Measurements from ENCODE around the gene LUC7L. TPM values are rescaled to one million over a fixed set of nuclear protein-coding genes. Genes with fewer than 3 reads are reported as not detected.
"Not testable (repeated sequence)": the region's sequence is repeated elsewhere in the genome, so short reads cannot be mapped to it uniquely, and the experiment has no call there.

The LUC7L gene
- polyA plus RNA-seq, 1 donor: 99.5 TPM

DNA sequence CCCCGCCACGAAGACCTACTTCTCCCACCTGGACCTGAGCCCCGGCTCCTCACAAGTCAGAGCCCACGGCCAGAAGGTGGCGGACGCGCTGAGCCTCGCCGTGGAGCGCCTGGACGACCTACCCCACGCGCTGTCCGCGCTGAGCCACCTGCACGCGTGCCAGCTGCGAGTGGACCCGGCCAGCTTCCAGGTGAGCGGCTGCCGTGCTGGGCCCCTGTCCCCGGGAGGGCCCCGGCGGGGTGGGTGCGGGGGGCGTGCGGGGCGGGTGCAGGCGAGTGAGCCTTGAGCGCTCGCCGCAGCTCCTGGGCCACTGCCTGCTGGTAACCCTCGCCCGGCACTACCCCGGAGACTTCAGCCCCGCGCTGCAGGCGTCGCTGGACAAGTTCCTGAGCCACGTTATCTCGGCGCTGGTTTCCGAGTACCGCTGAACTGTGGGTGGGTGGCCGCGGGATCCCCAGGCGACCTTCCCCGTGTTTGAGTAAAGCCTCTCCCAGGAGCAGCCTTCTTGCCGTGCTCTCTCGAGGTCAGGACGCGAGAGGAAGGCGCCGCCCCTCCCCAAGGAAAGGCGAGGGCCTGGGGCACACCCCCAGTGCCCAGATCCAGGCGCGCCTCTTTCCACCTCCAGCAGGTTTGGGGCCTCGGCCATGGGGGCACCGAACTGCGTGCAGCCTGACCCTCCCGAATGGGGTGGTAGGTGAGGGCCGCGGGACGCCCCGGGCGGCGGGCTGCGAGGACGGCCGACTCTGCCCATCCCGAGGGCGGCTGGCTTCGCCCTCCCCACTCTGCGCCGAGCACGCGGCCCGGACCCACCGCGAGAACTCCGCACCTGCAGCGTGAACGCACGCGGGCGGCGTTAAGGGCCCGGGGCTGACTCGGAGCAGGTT is 48.3 kb downstream of the LUC7L start:
- H3K27ac ChIP-seq (ENCODE audit: low read length): no peak overlapping the region
- peak; percentile 66 to 72 for DNase-seq
- H3K27me3 ChIP-seq (ENCODE audit: control insufficient read depth, insufficient read depth, low read length): peaks cover 43% of the 10 kb centered on the region
- WGBS (ENCODE audit: insufficient coverage, low lambda C conversion rate): no CpG with 5 or more reads among the region's 89 CpGs
- H3K4me3 ChIP-seq (ENCODE audit: low read length): peak overlapping the region; percentile 10
- H3K36me3 ChIP-seq (ENCODE audit: control insufficient read depth, insufficient read depth, low read length): peaks cover 2% of the 10 kb centered on the region
- no peaks in the 10 kb centered on the region for H3K9me3 ChIP-seq (ENCODE audit: control insufficient read depth, low read depth, low read length)
- peaks cover 6% of the 10 kb centered on the region for H3K4me1 ChIP-seq (ENCODE audit: control insufficient read depth, insufficient read depth, low read length)

DNA sequence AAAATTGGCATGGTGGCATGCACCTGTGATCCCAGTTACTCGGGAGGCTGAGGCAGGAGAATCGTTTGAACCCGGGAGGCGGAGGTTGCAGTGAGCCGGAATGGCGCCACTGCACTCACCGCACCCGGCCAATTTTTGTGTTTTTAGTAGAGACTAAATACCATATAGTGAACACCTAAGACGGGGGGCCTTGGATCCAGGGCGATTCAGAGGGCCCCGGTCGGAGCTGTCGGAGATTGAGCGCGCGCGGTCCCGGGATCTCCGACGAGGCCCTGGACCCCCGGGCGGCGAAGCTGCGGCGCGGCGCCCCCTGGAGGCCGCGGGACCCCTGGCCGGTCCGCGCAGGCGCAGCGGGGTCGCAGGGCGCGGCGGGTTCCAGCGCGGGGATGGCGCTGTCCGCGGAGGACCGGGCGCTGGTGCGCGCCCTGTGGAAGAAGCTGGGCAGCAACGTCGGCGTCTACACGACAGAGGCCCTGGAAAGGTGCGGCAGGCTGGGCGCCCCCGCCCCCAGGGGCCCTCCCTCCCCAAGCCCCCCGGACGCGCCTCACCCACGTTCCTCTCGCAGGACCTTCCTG is 49.1 kb downstream of the LUC7L start, which contains the start of gene HBQ1:
HBQ1 (plus strand) TSS at position 359 of the 575 bp plus-strand sequence; CDS start at position 387, 28 bp downstream.
- no CpG with 5 or more reads among the region's 59 CpGs for WGBS (ENCODE audit: insufficient coverage, low lambda C conversion rate)
- Histone ChIP-seq H3K27ac (ENCODE audit: low read length) (no peak within 1 kb of the TSS), H3K4me1 (ENCODE audit: control insufficient read depth, insufficient read depth, low read length) (peaks cover 6% of the 10 kb centered on the region), H3K27me3 (ENCODE audit: control insufficient read depth, insufficient read depth, low read length) (peaks cover 50% of the 10 kb centered on the region), H3K9me3 (ENCODE audit: control insufficient read depth, low read depth, low read length) (no peaks in the 10 kb centered on the region), H3K36me3 (ENCODE audit: control insufficient read depth, insufficient read depth, low read length) (no peaks in the 10 kb centered on the region), H3K4me3 (ENCODE audit: low read length) (peak within 1 kb of the TSS; percentile 10)
- peak in 1 of 2 donors; percentile 19 for DNase-seq

DNA sequence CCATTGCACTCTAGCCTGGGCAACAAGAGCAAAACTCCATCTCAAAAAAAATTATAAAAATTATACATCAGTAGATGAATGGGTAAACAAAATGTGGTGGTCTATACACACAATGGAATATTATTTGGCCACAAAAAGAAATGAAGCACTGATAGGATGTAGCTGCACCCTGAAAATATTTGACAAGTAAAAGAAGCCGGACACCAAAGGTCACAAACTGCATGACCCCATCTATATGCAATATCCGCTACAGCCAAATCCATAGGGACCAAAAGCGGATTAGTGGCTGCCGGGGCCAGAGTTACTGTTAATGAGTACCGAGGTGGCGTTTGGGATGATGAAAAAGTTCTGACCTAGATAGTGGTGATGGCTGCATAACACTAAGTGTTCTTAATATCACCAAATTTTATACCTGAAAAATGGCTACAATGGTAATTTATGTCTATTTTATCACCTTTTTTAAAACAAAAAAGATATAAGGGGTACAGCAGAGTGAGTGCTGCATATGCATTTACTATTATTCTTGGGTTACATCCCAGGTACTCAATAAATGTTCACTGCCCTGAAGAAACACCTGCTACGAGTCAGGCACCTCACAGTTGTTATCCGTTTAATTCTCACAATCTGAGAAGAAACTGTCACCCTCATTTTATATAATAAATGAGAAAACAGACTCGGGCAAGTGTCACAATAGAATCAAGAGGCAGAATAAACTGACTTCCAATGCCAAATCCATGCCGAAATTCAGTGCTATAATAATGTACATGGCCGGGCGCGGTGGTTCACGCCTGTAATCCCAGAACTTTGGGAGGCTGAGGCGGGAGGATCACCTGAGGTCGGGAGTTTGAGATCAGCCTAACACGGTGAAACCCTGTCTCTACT is 49.8 kb downstream of the LUC7L start:
- no peaks in the 10 kb centered on the region for H3K9me3 ChIP-seq (ENCODE audit: control insufficient read depth, low read depth, low read length)
- H3K27me3 ChIP-seq (ENCODE audit: control insufficient read depth, insufficient read depth, low read length): peaks cover 57% of the 10 kb centered on the region
- peaks cover 6% of the 10 kb centered on the region for H3K4me1 ChIP-seq (ENCODE audit: control insufficient read depth, insufficient read depth, low read length)
- WGBS (ENCODE audit: insufficient coverage, low lambda C conversion rate): 93% methylated on average over 3 of the region's 17 CpGs
- H3K36me3 ChIP-seq (ENCODE audit: control insufficient read depth, insufficient read depth, low read length): no peaks in the 10 kb centered on the region
- no peak for DNase-seq
- no peak overlapping the region for H3K4me3 ChIP-seq (ENCODE audit: low read length)
- no peak overlapping the region for H3K27ac ChIP-seq (ENCODE audit: low read length)

DNA sequence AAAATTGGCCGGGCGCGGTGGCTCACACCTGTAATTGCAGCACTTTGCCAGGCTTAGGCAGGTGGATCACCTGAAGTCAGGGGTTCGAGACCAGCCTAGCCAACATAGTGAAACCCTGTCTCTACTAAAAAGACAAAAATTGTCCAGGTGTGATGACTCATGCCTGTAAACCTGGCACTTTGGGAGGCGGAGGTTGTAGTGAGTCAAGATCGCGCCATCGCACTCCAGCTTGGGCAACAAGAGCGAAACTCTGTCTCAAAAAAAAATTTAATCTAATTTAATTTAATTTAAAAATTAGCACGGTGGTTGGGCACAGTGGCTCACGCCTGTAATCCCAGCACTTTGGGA is 50.6 kb downstream of the LUC7L start:
- no peak for DNase-seq
- Histone ChIP-seq H3K4me1 (ENCODE audit: control insufficient read depth, insufficient read depth, low read length) (peaks cover 6% of the 10 kb centered on the region), H3K4me3 (ENCODE audit: low read length) (no peak overlapping the region), H3K27me3 (ENCODE audit: control insufficient read depth, insufficient read depth, low read length) (peaks cover 62% of the 10 kb centered on the region), H3K27ac (ENCODE audit: low read length) (no peak overlapping the region), H3K36me3 (ENCODE audit: control insufficient read depth, insufficient read depth, low read length) (no peaks in the 10 kb centered on the region), H3K9me3 (ENCODE audit: control insufficient read depth, low read depth, low read length) (no peaks in the 10 kb centered on the region)
- WGBS (ENCODE audit: insufficient coverage, low lambda C conversion rate): no CpG with 5 or more reads among the region's 11 CpGs

DNA sequence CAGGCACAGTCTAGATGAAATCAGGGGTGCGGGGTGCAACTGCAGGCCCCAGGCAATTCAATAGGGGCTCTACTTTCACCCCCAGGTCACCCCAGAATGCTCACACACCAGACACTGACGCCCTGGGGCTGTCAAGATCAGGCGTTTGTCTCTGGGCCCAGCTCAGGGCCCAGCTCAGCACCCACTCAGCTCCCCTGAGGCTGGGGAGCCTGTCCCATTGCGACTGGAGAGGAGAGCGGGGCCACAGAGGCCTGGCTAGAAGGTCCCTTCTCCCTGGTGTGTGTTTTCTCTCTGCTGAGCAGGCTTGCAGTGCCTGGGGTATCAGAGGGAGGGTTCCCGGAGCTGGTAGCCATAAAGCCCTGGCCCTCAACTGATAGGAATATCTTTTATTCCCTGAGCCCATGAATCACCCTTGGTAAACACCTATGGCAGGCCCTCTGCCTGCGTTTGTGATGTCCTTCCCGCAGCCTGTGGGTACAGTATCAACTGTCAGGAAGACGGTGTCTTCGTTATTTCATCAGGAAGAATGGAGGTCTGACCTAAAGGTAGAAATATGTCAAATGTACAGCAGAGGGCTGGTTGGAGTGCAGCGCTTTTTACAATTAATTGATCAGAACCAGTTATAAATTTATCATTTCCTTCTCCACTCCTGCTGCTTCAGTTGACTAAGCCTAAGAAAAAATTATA is 51.1 kb downstream of the LUC7L start:
- WGBS (ENCODE audit: insufficient coverage, low lambda C conversion rate): 75% methylated on average over 1 of the region's 11 CpGs
- H3K4me1 ChIP-seq (ENCODE audit: control insufficient read depth, insufficient read depth, low read length): peaks cover 6% of the 10 kb centered on the region
- no peak overlapping the region for H3K27ac ChIP-seq (ENCODE audit: low read length)
- H3K36me3 ChIP-seq (ENCODE audit: control insufficient read depth, insufficient read depth, low read length): no peaks in the 10 kb centered on the region
- no peaks in the 10 kb centered on the region for H3K9me3 ChIP-seq (ENCODE audit: control insufficient read depth, low read depth, low read length)
- peaks cover 66% of the 10 kb centered on the region for H3K27me3 ChIP-seq (ENCODE audit: control insufficient read depth, insufficient read depth, low read length)
- DNase-seq: no peak
- no peak overlapping the region for H3K4me3 ChIP-seq (ENCODE audit: low read length)

DNA sequence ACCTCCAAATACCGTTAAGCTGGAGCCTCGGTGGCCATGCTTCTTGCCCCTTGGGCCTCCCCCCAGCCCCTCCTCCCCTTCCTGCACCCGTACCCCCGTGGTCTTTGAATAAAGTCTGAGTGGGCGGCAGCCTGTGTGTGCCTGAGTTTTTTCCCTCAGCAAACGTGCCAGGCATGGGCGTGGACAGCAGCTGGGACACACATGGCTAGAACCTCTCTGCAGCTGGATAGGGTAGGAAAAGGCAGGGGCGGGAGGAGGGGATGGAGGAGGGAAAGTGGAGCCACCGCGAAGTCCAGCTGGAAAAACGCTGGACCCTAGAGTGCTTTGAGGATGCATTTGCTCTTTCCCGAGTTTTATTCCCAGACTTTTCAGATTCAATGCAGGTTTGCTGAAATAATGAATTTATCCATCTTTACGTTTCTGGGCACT is 51.8 kb downstream of the LUC7L start:
- H3K4me3 ChIP-seq (ENCODE audit: low read length): no peak overlapping the region
- no CpG with 5 or more reads among the region's 13 CpGs for WGBS (ENCODE audit: insufficient coverage, low lambda C conversion rate)
- peaks cover 6% of the 10 kb centered on the region for H3K4me1 ChIP-seq (ENCODE audit: control insufficient read depth, insufficient read depth, low read length)
- H3K27me3 ChIP-seq (ENCODE audit: control insufficient read depth, insufficient read depth, low read length): peaks cover 66% of the 10 kb centered on the region
- no peak overlapping the region for H3K27ac ChIP-seq (ENCODE audit: low read length)
- no peaks in the 10 kb centered on the region for H3K36me3 ChIP-seq (ENCODE audit: control insufficient read depth, insufficient read depth, low read length)
- H3K9me3 ChIP-seq (ENCODE audit: control insufficient read depth, low read depth, low read length): no peaks in the 10 kb centered on the region
- no peak for DNase-seq

DNA sequence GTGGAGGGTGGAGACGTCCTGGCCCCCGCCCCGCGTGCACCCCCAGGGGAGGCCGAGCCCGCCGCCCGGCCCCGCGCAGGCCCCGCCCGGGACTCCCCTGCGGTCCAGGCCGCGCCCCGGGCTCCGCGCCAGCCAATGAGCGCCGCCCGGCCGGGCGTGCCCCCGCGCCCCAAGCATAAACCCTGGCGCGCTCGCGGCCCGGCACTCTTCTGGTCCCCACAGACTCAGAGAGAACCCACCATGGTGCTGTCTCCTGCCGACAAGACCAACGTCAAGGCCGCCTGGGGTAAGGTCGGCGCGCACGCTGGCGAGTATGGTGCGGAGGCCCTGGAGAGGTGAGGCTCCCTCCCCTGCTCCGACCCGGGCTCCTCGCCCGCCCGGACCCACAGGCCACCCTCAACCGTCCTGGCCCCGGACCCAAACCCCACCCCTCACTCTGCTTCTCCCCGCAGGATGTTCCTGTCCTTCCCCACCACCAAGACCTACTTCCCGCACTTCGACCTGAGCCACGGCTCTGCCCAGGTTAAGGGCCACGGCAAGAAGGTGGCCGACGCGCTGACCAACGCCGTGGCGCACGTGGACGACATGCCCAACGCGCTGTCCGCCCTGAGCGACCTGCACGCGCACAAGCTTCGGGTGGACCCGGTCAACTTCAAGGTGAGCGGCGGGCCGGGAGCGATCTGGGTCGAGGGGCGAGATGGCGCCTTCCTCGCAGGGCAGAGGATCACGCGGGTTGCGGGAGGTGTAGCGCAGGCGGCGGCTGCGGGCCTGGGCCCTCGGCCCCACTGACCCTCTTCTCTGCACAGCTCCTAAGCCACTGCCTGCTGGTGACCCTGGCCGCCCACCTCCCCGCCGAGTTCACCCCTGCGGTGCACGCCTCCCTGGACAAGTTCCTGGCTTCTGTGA is 52.5 kb downstream of the LUC7L start, which contains the start of gene HBA1:
HBA1 (plus strand) TSS at position 204 of the 906 bp plus-strand sequence; CDS start at position 241, 37 bp downstream.
- H3K4me3 ChIP-seq (ENCODE audit: low read length); DNase-seq; H3K4me1 ChIP-seq (ENCODE audit: control insufficient read depth, insufficient read depth, low read length); H3K36me3 ChIP-seq (ENCODE audit: control insufficient read depth, insufficient read depth, low read length); H3K27ac ChIP-seq (ENCODE audit: low read length); H3K9me3 ChIP-seq (ENCODE audit: control insufficient read depth, low read depth, low read length): not testable (repeated sequence)
- no CpG with 5 or more reads among the region's 88 CpGs for WGBS (ENCODE audit: insufficient coverage, low lambda C conversion rate)
- H3K27me3 ChIP-seq (ENCODE audit: control insufficient read depth, insufficient read depth, low read length): peaks cover 68% of the 10 kb centered on the region

DNA sequence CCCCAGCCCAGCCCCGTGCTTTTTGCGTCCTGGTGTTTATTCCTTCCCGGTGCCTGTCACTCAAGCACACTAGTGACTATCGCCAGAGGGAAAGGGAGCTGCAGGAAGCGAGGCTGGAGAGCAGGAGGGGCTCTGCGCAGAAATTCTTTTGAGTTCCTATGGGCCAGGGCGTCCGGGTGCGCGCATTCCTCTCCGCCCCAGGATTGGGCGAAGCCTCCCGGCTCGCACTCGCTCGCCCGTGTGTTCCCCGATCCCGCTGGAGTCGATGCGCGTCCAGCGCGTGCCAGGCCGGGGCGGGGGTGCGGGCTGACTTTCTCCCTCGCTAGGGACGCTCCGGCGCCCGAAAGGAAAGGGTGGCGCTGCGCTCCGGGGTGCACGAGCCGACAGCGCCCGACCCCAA is 53.2 kb downstream of the LUC7L start:
- H3K4me1 ChIP-seq (ENCODE audit: control insufficient read depth, insufficient read depth, low read length); H3K36me3 ChIP-seq (ENCODE audit: control insufficient read depth, insufficient read depth, low read length); DNase-seq; H3K4me3 ChIP-seq (ENCODE audit: low read length); H3K27ac ChIP-seq (ENCODE audit: low read length); H3K9me3 ChIP-seq (ENCODE audit: control insufficient read depth, low read depth, low read length): not testable (repeated sequence)
- no CpG with 5 or more reads among the region's 39 CpGs for WGBS (ENCODE audit: insufficient coverage, low lambda C conversion rate)
- peaks cover 73% of the 10 kb centered on the region for H3K27me3 ChIP-seq (ENCODE audit: control insufficient read depth, insufficient read depth, low read length)

Measured in large intestine (tissue), 3 donors.